H1 (cell line): ENCODE measurements around the gene RGS3. TPM values are rescaled to one million over a fixed set of nuclear protein-coding genes. Genes with fewer than 3 reads are reported as not detected.

Experiments
- CTCF ChIA-PET: fragments of 300-600 bp; sonication (Branson Sonifier 250); formaldehyde crosslinking; loops from one replicate; lab custom pipeline; 2021; ENCODE audit not compliant: partially characterized antibody; lab: Charles Lee
- POLR2A ChIA-PET: fragments of 300-600 bp; sonication (Branson Sonifier 250); formaldehyde crosslinking; loops from one replicate; lab custom pipeline; 2021; ENCODE audit warnings: inconsistent platforms; ENCODE audit not compliant: partially characterized antibody; lab: Charles Lee
- DNase-seq, 2 experiments: peaks; one replicate each; pipeline versions ENCODE4 v3.0.0 to v3.0.0-alpha.2; 2010 to 2022; ENCODE audit warnings: low spot score in 2 of 2, low read depth in 1 of 2, mixed read lengths in 1 of 2
- FAIRE-seq: peaks from 2 replicates; lab custom pipeline; 2011; peaks lifted over from hg19 to GRCh38; lab: Jason Lieb, UNC
- H2AFZ ChIP-seq: 2 replicates; pipeline ENCODE4 v1.8.1; 2012; ENCODE audit warnings: low read length, inconsistent platforms
- H2AK5ac ChIP-seq: 2 replicates; pipeline ENCODE4 v1.6.1; 2013; ENCODE audit warnings: low read depth, low read length
- H2BK120ac ChIP-seq: replicated peaks from 2 replicates; pipeline ENCODE3; 2013; ENCODE audit warnings: low read depth, low read length, inconsistent platforms
- H2BK12ac ChIP-seq: 2 replicates; pipeline ENCODE4 v1.6.1; 2013; ENCODE audit warnings: low read depth, low read length
- H2BK15ac ChIP-seq: 2 replicates; pipeline ENCODE4 v1.6.1; 2013; ENCODE audit warnings: low read length
- H2BK20ac ChIP-seq: 2 replicates; pipeline ENCODE4 v1.6.1; 2013; ENCODE audit warnings: low read length
- H2BK5ac ChIP-seq: 2 replicates; pipeline ENCODE4 v1.6.1; 2013; ENCODE audit warnings: low read depth, low read length
- H3K14ac ChIP-seq: 2 replicates; pipeline ENCODE4 v1.6.1; 2013; ENCODE audit warnings: inconsistent platforms; ENCODE audit not compliant: insufficient read length
- H3K18ac ChIP-seq: 2 replicates; pipeline ENCODE4 v1.6.1; 2013; ENCODE audit warnings: low read length; ENCODE audit errors: extremely low read depth
- H3K23ac ChIP-seq: 2 replicates; pipeline ENCODE4 v1.6.1; 2013; ENCODE audit warnings: inconsistent platforms; ENCODE audit not compliant: insufficient read length
- H3K23me2 ChIP-seq: 2 replicates; pipeline ENCODE4 v1.6.1; 2013; ENCODE audit warnings: low read depth, low read length
- H3K27ac ChIP-seq: 2 replicates; pipeline ENCODE4 v1.6.1; 2011; ENCODE audit warnings: low read depth, low read length, inconsistent platforms
- H3K27me3 ChIP-seq, 4 experiments: replicated peaks in 1 of 4; 1 replicate in 1 of 4; 2 replicates in 3 of 4; pipeline versions ENCODE4 v1.6.1 to v1.8.1; 2011 to 2013; ENCODE audit warnings: low read length in 3 of 4, mild to moderate bottlenecking in 3 of 4, inconsistent platforms in 2 of 4, mixed read lengths in 2 of 4, moderate library complexity in 1 of 4; ENCODE audit not compliant: control insufficient read depth in 3 of 4, insufficient read depth in 3 of 4; ENCODE audit errors: extremely low read depth in 1 of 4
- H3K36me3 ChIP-seq, 4 experiments: 2 replicates each; pipeline versions ENCODE4 v1.6.1 to v1.8.1; 2011 to 2013; ENCODE audit warnings: mild to moderate bottlenecking in 4 of 4, low read length in 3 of 4, moderate library complexity in 2 of 4, control low read depth in 1 of 4, inconsistent platforms in 1 of 4; ENCODE audit not compliant: insufficient read depth in 4 of 4, control insufficient read depth in 2 of 4
- H3K4ac ChIP-seq: replicated peaks from 2 replicates; pipeline ENCODE3; 2013; ENCODE audit warnings: low read length, low read depth, mixed read lengths, inconsistent platforms; ENCODE audit not compliant: insufficient read length
- H3K4me1 ChIP-seq, 4 experiments: replicated peaks in 1 of 4; 1 replicate in 1 of 4; 2 replicates in 3 of 4; pipeline versions ENCODE4 v1.6.1 to v1.8.1; 2011 to 2013; ENCODE audit warnings: low read length in 3 of 4, inconsistent platforms in 2 of 4, mixed read lengths in 1 of 4; ENCODE audit not compliant: insufficient read depth in 4 of 4, control insufficient read depth in 3 of 4
- H3K4me2 ChIP-seq, 2 experiments: 2 replicates each; pipeline versions ENCODE4 v1.6.1 to v1.8.1; 2011 to 2013; ENCODE audit warnings: low read depth in 2 of 2, low read length in 2 of 2, control low read depth in 1 of 2, inconsistent platforms in 1 of 2, mild to moderate bottlenecking in 1 of 2; ENCODE audit not compliant: insufficient read depth in 1 of 2
- H3K4me3 ChIP-seq, 4 experiments: fragments of 200-600, 300-600 bp in 1 of 4; sonication (generic), shearing (Covaris generic), sonication (Bioruptor Twin) in 1 of 4; 2 replicates each; pipeline versions ENCODE4 v1.5.1 to v1.8.1; 2011 to 2016; ENCODE audit warnings: low read length in 4 of 4, low read depth in 3 of 4, control low read depth in 2 of 4, inconsistent platforms in 2 of 4, mild to moderate bottlenecking in 2 of 4, mixed read lengths in 1 of 4, moderate library complexity in 1 of 4; ENCODE audit not compliant: insufficient read depth in 2 of 4; ENCODE audit errors: extremely low read depth in 1 of 4
- H3K56ac ChIP-seq: replicated peaks from 2 replicates; pipeline ENCODE3; 2013; ENCODE audit warnings: low read depth, mild to moderate bottlenecking, mixed read lengths, low read length, inconsistent platforms; ENCODE audit not compliant: insufficient read length
- H3K79me1 ChIP-seq: 2 replicates; pipeline ENCODE4 v1.6.1; 2013; ENCODE audit warnings: low read depth, low read length, control low read depth
- H3K79me2 ChIP-seq, 2 experiments: 2 replicates each; pipeline versions ENCODE4 v1.6.1 to v1.8.1; 2012 to 2013; ENCODE audit warnings: low read length in 2 of 2, mild to moderate bottlenecking in 2 of 2, inconsistent platforms in 1 of 2; ENCODE audit not compliant: insufficient read depth in 2 of 2, control insufficient read depth in 1 of 2
- H3K9ac ChIP-seq, 4 experiments: replicated peaks in 1 of 4; 1 replicate in 1 of 4; 2 replicates in 3 of 4; pipeline versions ENCODE4 v1.6.1 to v1.8.1; 2011 to 2013; ENCODE audit warnings: low read depth in 3 of 4, low read length in 3 of 4, control low read depth in 2 of 4, mild to moderate bottlenecking in 2 of 4, moderate library complexity in 2 of 4, inconsistent platforms in 1 of 4; ENCODE audit errors: extremely low read depth in 1 of 4
- H3K9me3 ChIP-seq, 2 experiments: 2 replicates each; pipeline versions ENCODE4 v1.6.1 to v1.8.1; 2012 to 2013; ENCODE audit warnings: mild to moderate bottlenecking in 2 of 2, moderate library complexity in 2 of 2, control low read depth in 1 of 2, inconsistent platforms in 1 of 2, low read depth in 1 of 2, low read length in 1 of 2, mixed read lengths in 1 of 2; ENCODE audit not compliant: insufficient read depth in 2 of 2
- H4K20me1 ChIP-seq, 2 experiments: replicated peaks in 1 of 2; 2 replicates each; pipeline versions ENCODE3 to v1.8.1; 2011 to 2013; ENCODE audit warnings: inconsistent platforms in 2 of 2, low read length in 2 of 2, mild to moderate bottlenecking in 1 of 2; ENCODE audit not compliant: insufficient read depth in 2 of 2, control insufficient read depth in 1 of 2
- H4K5ac ChIP-seq: 2 replicates; pipeline ENCODE4 v1.6.1; 2013; ENCODE audit warnings: low read length, low read depth, mixed read lengths, inconsistent platforms; ENCODE audit not compliant: insufficient read length
- H4K8ac ChIP-seq: 2 replicates; pipeline ENCODE4 v1.8.0; 2013; ENCODE audit warnings: mild to moderate bottlenecking, moderate library complexity, low read length, inconsistent platforms; ENCODE audit not compliant: insufficient read depth; ENCODE audit errors: extremely low read depth
- H4K91ac ChIP-seq: replicated peaks from 2 replicates; pipeline ENCODE3; 2013; ENCODE audit warnings: low read length, mixed read lengths, inconsistent platforms; ENCODE audit not compliant: insufficient read length
- GABPA ChIP-seq: IDR thresholded peaks from 2 replicates; pipeline ENCODE4 v1.6.1; 2011; ENCODE audit warnings: mild to moderate bottlenecking, low read length, moderate library complexity, borderline replicate concordance; ENCODE audit not compliant: insufficient read depth
- KDM1A ChIP-seq: fragments of 200-600, 300-600 bp; sonication (generic); IDR thresholded peaks from 2 replicates; pipeline ENCODE4 v1.7.1; 2016; ENCODE audit warnings: mild to moderate bottlenecking, low read length, borderline replicate concordance
- WGBS, 2 experiments: shearing (Covaris generic) in 1 of 2; methylation state at CpG; one replicate each; pipeline versions ENCODE4 v1.1.6 to v1.1.7; 2013 to 2015; ENCODE audit warnings: low lambda C conversion rate in 2 of 2, mixed read lengths in 2 of 2, inconsistent platforms in 1 of 2, low coverage in 1 of 2, missing lambda C conversion rate in 1 of 2; ENCODE audit not compliant: insufficient replicate concordance in 2 of 2, insufficient coverage in 1 of 2, insufficient read length in 1 of 2; ENCODE audit errors: extremely low coverage in 1 of 2, missing lambda C conversion rate in 1 of 2; 5-methylcytosine and 5-hydroxymethylcytosine counted together
- polyA plus RNA-seq, 7 experiments: library from polyadenylated mRNA; depleted of rRNA in 3 of 7; stranded (reverse) in 5 of 7; unstranded in 2 of 7; fragments of >200 nt in 5 of 7; fragments of 200-250 nt in 2 of 7; gene quantifications; 1 replicate in 5 of 7; 2 replicates in 1 of 7; 4 replicates in 1 of 7; pipeline versions ENCODE4 v1.2.1 to v1.2.3, GENCODE V29; 2011 to 2013; ENCODE audit warnings: missing spikeins in 2 of 7, mixed read lengths in 2 of 7
- total RNA-seq: library from RNA; stranded (reverse); fragmentation: NEBNext Ultra II Directional; extraction: Animal tissue kit (Norgen Biotek cat#: 25700); gene quantifications from 2 replicates; pipeline ENCODE4 v1.2.1, GENCODE V29; 2021

Gene RGS3
- total and polyA plus RNA-seq, 2 of the 8 experiments (the other 6 are each of a cell fraction or from before 2014, with no cell fraction given), result 12.6 to 18.2 TPM

- H2AFZ ChIP-seq, result 0 out of 2 replicates have a peak overlapping the region, but pooled peaks have one; percentile 37
- H3K79me2 ChIP-seq, result no peaks in the 10 kb centered on the region
- no peaks in the 10 kb centered on the region for H4K20me1 ChIP-seq
- H4K5ac ChIP-seq, result no peak overlapping the region
- no peak overlapping the region for H4K8ac ChIP-seq
- H3K4me1 ChIP-seq, result peaks cover 0 to 6% (median 4%) of the 10 kb centered on the region in 4 experiments; a peak in 3 of 7 replicates
- no peak overlapping the region for H2BK12ac ChIP-seq
- H3K18ac ChIP-seq, result no peak overlapping the region
- no peak for DNase-seq
- no peaks in the 10 kb centered on the region for H3K36me3 ChIP-seq
- no peak overlapping the region for H2BK120ac ChIP-seq
- no peak overlapping the region for H4K91ac ChIP-seq
- 84% methylated on average over 10 of the region's 10 CpGs; no CpG with 5 or more reads in 1 of the 2 experiments for WGBS, 2 experiments
- H3K4ac ChIP-seq, result no peak overlapping the region
- POLR2A ChIA-PET, result interaction anchor here (1.2 to 1.9 kb wide), 2 partner anchors 11 to 37 kb away, joined by 3 to 4 read pairs; no protein-coding TSS in a partner anchor
- no peak overlapping the region for H3K14ac ChIP-seq
- H3K23me2 ChIP-seq, result no peaks in the 10 kb centered on the region
- no peak overlapping the region for H3K56ac ChIP-seq
- no peak overlapping the region for H3K23ac ChIP-seq
- no peak overlapping the region for H2AK5ac ChIP-seq
- no peak overlapping the region; the same call in 1 of the 2 replicates for H2BK5ac ChIP-seq
- no peak overlapping the region for H3K9ac ChIP-seq
- CTCF ChIA-PET, result interaction anchor here (1.9 to 4.5 kb wide), 2 partner anchors 10 to 25 kb away, joined by 5 to 41 read pairs; no protein-coding TSS in a partner anchor
- no peak overlapping the region for H3K4me2 ChIP-seq
- H2BK20ac ChIP-seq, result no peak overlapping the region
- peaks cover 0 to 2% (median 0%) of the 10 kb centered on the region in 4 experiments; a peak in 3 of 7 replicates for H3K27me3 ChIP-seq
- H3K27ac ChIP-seq, result no peak overlapping the region
- peak; percentile 54; the same call in 1 of the 2 replicates for TF ChIP-seq KDM1A
- TF ChIP-seq GABPA, result no peak
- TF ChIP-seq, all 59 proteins: peak for 1
- FAIRE-seq, result no peak
- H3K9me3 ChIP-seq, result no peaks in the 10 kb centered on the region
- no peaks in the 10 kb centered on the region for H3K79me1 ChIP-seq
- H2BK15ac ChIP-seq, result no peak overlapping the region
- no peak overlapping the region for H3K4me3 ChIP-seq
Observed at GRCh38 chr9:113631137-113631765, 167.7 kb downstream of the RGS3 start.
